Loucy (cell line): ENCODE measurements around the gene INO80D.
A peak's percentile ranks its signal among the peaks of the same experiment; 100 is the strongest.

Source experiments
- H2AFZ ChIP-seq: fragments of 200-600 bp; sonication (generic); 2 replicates; pipeline ENCODE4 v1.6.0; 2016; ENCODE audit warnings: antibody characterized with exemption, mild to moderate bottlenecking, low read length, moderate library complexity
- H3F3A ChIP-seq: fragments of 200-600 bp; 2 replicates; pipeline ENCODE4 v1.6.0; 2016; ENCODE audit warnings: antibody characterized with exemption, low read depth, mild to moderate bottlenecking
- H3K27me3 ChIP-seq: fragments of 200-600 bp; sonication (generic); 2 replicates; pipeline ENCODE4 v1.6.1; 2014; ENCODE audit warnings: low read length, mild to moderate bottlenecking; ENCODE audit not compliant: insufficient read depth, poor library complexity, severe bottlenecking
- H3K36me3 ChIP-seq: fragments of 200-600 bp; sonication (generic); 2 replicates; pipeline ENCODE4 v1.6.1; 2016; ENCODE audit warnings: low read length; ENCODE audit not compliant: insufficient read depth
- H3K4me1 ChIP-seq: fragments of 200-600 bp; sonication (generic); 2 replicates; pipeline ENCODE4 v1.5.1; 2014; ENCODE audit warnings: low read length, mild to moderate bottlenecking; ENCODE audit not compliant: insufficient read depth, poor library complexity, severe bottlenecking
- H3K4me2 ChIP-seq: fragments of 200-600 bp; sonication (generic); 2 replicates; pipeline ENCODE4 v1.6.0; 2014; ENCODE audit warnings: antibody characterized with exemption, low read length, low read depth, mild to moderate bottlenecking; ENCODE audit not compliant: poor library complexity, severe bottlenecking
- H3K4me3 ChIP-seq: fragments of 200-600 bp; sonication (generic); 2 replicates; pipeline ENCODE4 v1.5.1; 2014; ENCODE audit warnings: low read length, mild to moderate bottlenecking, mixed read lengths; ENCODE audit not compliant: poor library complexity, severe bottlenecking
- H3K79me2 ChIP-seq: fragments of 200-600 bp; sonication (generic); 2 replicates; pipeline ENCODE4 v1.6.1; 2014; ENCODE audit warnings: low read length; ENCODE audit not compliant: insufficient read depth
- H3K9ac ChIP-seq: fragments of 200-600 bp; sonication (generic); 2 replicates; pipeline ENCODE4 v1.6.0; 2014; ENCODE audit warnings: mild to moderate bottlenecking, low read depth, low read length, moderate library complexity; ENCODE audit not compliant: poor library complexity, severe bottlenecking
- H3K9me2 ChIP-seq: fragments of 200-600 bp; sonication (generic); replicated peaks from 2 replicates; pipeline ENCODE4 v1.6.1; 2016; ENCODE audit warnings: low read depth, low read length, mixed read lengths
- H3K9me3 ChIP-seq: fragments of 200-600 bp; sonication (generic); 2 replicates; pipeline ENCODE4 v1.6.1; 2014; ENCODE audit warnings: mild to moderate bottlenecking, antibody characterized with exemption, low read length, low read depth; ENCODE audit not compliant: insufficient read depth
- H4K20me1 ChIP-seq: fragments of 200-600 bp; sonication (generic); 2 replicates; pipeline ENCODE4 v1.6.0; 2014; ENCODE audit warnings: antibody characterized with exemption, low read length, mild to moderate bottlenecking; ENCODE audit not compliant: insufficient read depth, poor library complexity, severe bottlenecking
- CTCF ChIP-seq: fragments of 200-600 bp; sonication (generic); conservative IDR thresholded peaks from 2 replicates; pipeline ENCODE4 v1.5.1; 2014; ENCODE audit warnings: mild to moderate bottlenecking, antibody characterized with exemption, low read length
- EZH2phosphoT487 ChIP-seq: fragments of 200-600 bp; IDR thresholded peaks from 2 replicates; pipeline ENCODE4 v1.6.1; 2018; ENCODE audit warnings: antibody characterized with exemption, mild to moderate bottlenecking, moderate library complexity, borderline replicate concordance

INO80D gene

GRCh38 chr2:205948883-205949282, 137.1 kb downstream of the INO80D start:
- no peaks in the 10 kb centered on the region for H3K36me3 ChIP-seq
- H3K9me2 ChIP-seq: no peaks in the 10 kb centered on the region
- H3K4me2 ChIP-seq: no peak overlapping the region
- TF ChIP-seq EZH2phosphoT487 (no peak), CTCF (no peak)
- H3K79me2 ChIP-seq: no peaks in the 10 kb centered on the region
- H3K9me3 ChIP-seq: no peaks in the 10 kb centered on the region
- peaks cover 34% of the 10 kb centered on the region for H3K4me1 ChIP-seq
- H2AFZ ChIP-seq: 0 out of 2 replicates have a peak overlapping the region, but pooled peaks have one; percentile 80
- no peaks in the 10 kb centered on the region for H3K27me3 ChIP-seq
- no peaks in the 10 kb centered on the region for H4K20me1 ChIP-seq
- no peak overlapping the region for H3K4me3 ChIP-seq
- no peaks in the 10 kb centered on the region for H3F3A ChIP-seq
- H3K9ac ChIP-seq: no peak overlapping the region

- Histone ChIP-seq H4K20me1 (no peaks in the 10 kb centered on the region), H3K36me3 (no peaks in the 10 kb centered on the region), H3K9ac (peak overlapping the region; percentile 4), H2AFZ (peak overlapping the region; percentile 80; the same call in 1 of the 2 replicates), H3K9me2 (no peaks in the 10 kb centered on the region), H3K9me3 (no peaks in the 10 kb centered on the region), H3K4me1 (peaks cover 34% of the 10 kb centered on the region), H3K4me3 (no peak overlapping the region), H3F3A (no peaks in the 10 kb centered on the region), H3K4me2 (peak overlapping the region; percentile 41), H3K79me2 (no peaks in the 10 kb centered on the region), H3K27me3 (no peaks in the 10 kb centered on the region)
- TF ChIP-seq EZH2phosphoT487 (no peak), CTCF (no peak)
Observed at GRCh38 chr2:205948496-205948837, 137.5 kb downstream of the INO80D start.

- peak overlapping the region; percentile 80; the same call in 1 of the 2 replicates for H2AFZ ChIP-seq
- H3K9ac ChIP-seq: peak overlapping the region; percentile 4
- no peaks in the 10 kb centered on the region for H3K79me2 ChIP-seq
- no peaks in the 10 kb centered on the region for H3K27me3 ChIP-seq
- no peaks in the 10 kb centered on the region for H4K20me1 ChIP-seq
- peak overlapping the region; percentile 41 for H3K4me2 ChIP-seq
- no peaks in the 10 kb centered on the region for H3K9me2 ChIP-seq
- peaks cover 34% of the 10 kb centered on the region for H3K4me1 ChIP-seq
- no peaks in the 10 kb centered on the region for H3K9me3 ChIP-seq
- H3K36me3 ChIP-seq: no peaks in the 10 kb centered on the region
- H3F3A ChIP-seq: no peaks in the 10 kb centered on the region
- TF ChIP-seq EZH2phosphoT487: no peak
- TF ChIP-seq CTCF: peak; percentile 97
- no peak overlapping the region for H3K4me3 ChIP-seq
Observed at GRCh38 chr2:205947621-205948495, 138.1 kb downstream of the INO80D start.
